HG02973 (cell line): ENCODE data around the gene TBC1D10B.

Experiments
- ATAC-seq: cut with Tn5 transposase; IDR thresholded peaks from one replicate; pipeline ENCODE4 v1.9.1; 2021; ENCODE audit warnings: moderate library complexity; ENCODE audit not compliant: unreplicated experiment

The TBC1D10B gene

GRCh38 chr16:30370456-30371247 is at the start of gene TBC1D10B:
TBC1D10B (minus strand) TSS chr16:30370494; CDS start chr16:30370183, 311 bp downstream.
- ATAC-seq, result peak; percentile 77

- ATAC-seq, result no peak
Measured at GRCh38 chr16:30418350-30419181, 48.3 kb upstream of the TBC1D10B start.

- ATAC-seq, result no peak
Measured at GRCh38 chr16:30417529-30418349, 47.4 kb upstream of the TBC1D10B start.

- ATAC-seq, result no peak
Measured at GRCh38 chr16:30416624-30417528, 46.6 kb upstream of the TBC1D10B start.

- no peak for ATAC-seq
Measured at GRCh38 chr16:30416047-30416603, 45.8 kb upstream of the TBC1D10B start.

GRCh38 chr16:30414159-30414558 is 43.9 kb upstream of the TBC1D10B start:
- no peak for ATAC-seq

GRCh38 chr16:30413112-30413806 is 43.0 kb upstream of the TBC1D10B start:
- ATAC-seq, result no peak

GRCh38 chr16:30409125-30410060 is 39.1 kb upstream of the TBC1D10B start:
- ATAC-seq, result no peak

GRCh38 chr16:30407804-30408534 is 37.7 kb upstream of the TBC1D10B start:
- peak; percentile 18 for ATAC-seq

GRCh38 chr16:30407102-30407803 is 37.0 kb upstream of the TBC1D10B start, which contains the start of gene ZNF771:
ZNF771 (plus strand) TSS chr16:30407606; CDS start chr16:30408054, 448 bp downstream.
- ATAC-seq, result peak; percentile 58

- ATAC-seq, result peak; percentile 4
Measured at GRCh38 chr16:30406795-30407101, 36.5 kb upstream of the TBC1D10B start.

- ATAC-seq, result no peak
Measured at GRCh38 chr16:30401768-30402425, 31.6 kb upstream of the TBC1D10B start.

- ATAC-seq, result no peak
Measured at GRCh38 chr16:30399435-30400186, 29.3 kb upstream of the TBC1D10B start.

- no peak for ATAC-seq
Measured at GRCh38 chr16:30398661-30399434, 28.6 kb upstream of the TBC1D10B start.
